HAP-1 (cell line): ENCODE measurements around the gene TNRC6B.

Source experiments
- DNase-seq, 2 experiments: peaks; one replicate each; pipeline ENCODE4 v3.0.0-alpha.2; 2016 to 2020; ENCODE audit warnings: low spot score in 2 of 2
- H3K27me3 ChIP-seq: fragments of 250-450 bp; sonication (Bioruptor Pico); 2 replicates; pipeline ENCODE4 v1.5.1; 2020; ENCODE audit warnings: low read depth, mild to moderate bottlenecking, moderate library complexity
- H3K36me3 ChIP-seq: fragments of 250-450 bp; sonication (Bioruptor Pico); replicated peaks from 2 replicates; pipeline ENCODE4 v1.5.1; 2020; ENCODE audit warnings: mild to moderate bottlenecking
- H3K4me1 ChIP-seq: fragments of 250-450 bp; sonication (Bioruptor Pico); 2 replicates; pipeline ENCODE4 v1.5.1; 2020; ENCODE audit warnings: mild to moderate bottlenecking
- H3K4me3 ChIP-seq: fragments of 250-450 bp; sonication (Bioruptor Pico); 2 replicates; pipeline ENCODE4 v1.5.1; 2020; ENCODE audit warnings: mild to moderate bottlenecking, moderate library complexity
- H3K9me3 ChIP-seq: fragments of 250-450 bp; sonication (Bioruptor Pico); 2 replicates; pipeline ENCODE4 v1.5.1; 2020; ENCODE audit warnings: mild to moderate bottlenecking, moderate library complexity
- in situ Hi-C: fragments of 300-500 bp; cut with MboI; formaldehyde crosslinking; loops from 3 replicates; pipeline ENCODE4 v1.14.3; 2020; ENCODE audit warnings: low sequenced_read_pairs, inconsistent platforms, mixed read lengths

Gene TNRC6B

GRCh38 chr22:40345271-40345670 is 167.5 kb downstream of the TNRC6B start:
- Histone ChIP-seq H3K4me1 (peaks cover 4% of the 10 kb centered on the region; the same call in 1 of the 2 replicates), H3K9me3 (no peaks in the 10 kb centered on the region), H3K27me3 (no peaks in the 10 kb centered on the region), H3K4me3 (peak overlapping the region; percentile 93), H3K36me3 (peaks cover 20% of the 10 kb centered on the region)
- in situ Hi-C loops: loop anchor here (10.0 kb wide), 2 partner anchors 300 to 810 kb away; partner anchors contain the start of gene RPS19BP1
- no peak for DNase-seq

- Histone ChIP-seq H3K4me1 (peaks cover 4% of the 10 kb centered on the region; the same call in 1 of the 2 replicates), H3K36me3 (peaks cover 25% of the 10 kb centered on the region), H3K9me3 (no peaks in the 10 kb centered on the region), H3K4me3 (peak overlapping the region; percentile 93), H3K27me3 (no peaks in the 10 kb centered on the region)
- in situ Hi-C loops: loop anchor here (10.0 kb wide), 2 partner anchors 301 to 811 kb away; partner anchors contain the start of gene RPS19BP1
- peak; percentile 52 to 76 for DNase-seq
These were observed 168.1 kb downstream of the TNRC6B start for GRCh38 chr22:40345815-40346184.

- DNase-seq: peak; percentile 87 to 94
- peak within 1 kb of the TSS; percentile 93 for H3K4me3 ChIP-seq
- no peaks in the 10 kb centered on the region for H3K27me3 ChIP-seq
- H3K4me1 ChIP-seq: peaks cover 4% of the 10 kb centered on the region; the same call in 1 of the 2 replicates
- no peaks in the 10 kb centered on the region for H3K9me3 ChIP-seq
- in situ Hi-C loops: loop anchor here (10.0 kb wide), 2 partner anchors 302 to 812 kb away; partner anchors contain the start of gene RPS19BP1
- H3K36me3 ChIP-seq: peaks cover 32% of the 10 kb centered on the region
These were observed 168.7 kb downstream of the TNRC6B start, which contains the start of gene ADSL for GRCh38 chr22:40346185-40347118. ADSL (plus strand) TSS chr22:40346500; CDS start chr22:40346559, 59 bp downstream.

GRCh38 chr22:40347300-40347699 is 169.6 kb downstream of the TNRC6B start:
- Histone ChIP-seq H3K27me3 (no peaks in the 10 kb centered on the region), H3K4me3 (peak overlapping the region; percentile 93), H3K36me3 (peaks cover 39% of the 10 kb centered on the region), H3K9me3 (no peaks in the 10 kb centered on the region), H3K4me1 (peaks cover 4% of the 10 kb centered on the region; the same call in 1 of the 2 replicates)
- in situ Hi-C loops: loop anchor here (10.0 kb wide), 2 partner anchors 302 to 812 kb away; partner anchors contain the start of gene RPS19BP1
- DNase-seq: no peak

- Histone ChIP-seq H3K4me3 (peak overlapping the region; percentile 93), H3K4me1 (peaks cover 4% of the 10 kb centered on the region; the same call in 1 of the 2 replicates), H3K36me3 (peaks cover 47% of the 10 kb centered on the region), H3K9me3 (no peaks in the 10 kb centered on the region), H3K27me3 (no peaks in the 10 kb centered on the region)
- in situ Hi-C loops: loop anchor here (10.0 kb wide), 2 partner anchors 303 to 813 kb away; partner anchors contain the start of gene RPS19BP1
- DNase-seq: peak; percentile 60 to 66
These were observed 170.4 kb downstream of the TNRC6B start for GRCh38 chr22:40348025-40348658.

GRCh38 chr22:40352763-40353162 is 175.0 kb downstream of the TNRC6B start:
- no peak overlapping the region for H3K4me3 ChIP-seq
- H3K27me3 ChIP-seq: no peaks in the 10 kb centered on the region
- peaks cover 4% of the 10 kb centered on the region; the same call in 1 of the 2 replicates for H3K4me1 ChIP-seq
- in situ Hi-C loops: no loop called here
- H3K9me3 ChIP-seq: no peaks in the 10 kb centered on the region
- DNase-seq: no peak
- peaks cover 84% of the 10 kb centered on the region for H3K36me3 ChIP-seq

- H3K27me3 ChIP-seq: no peaks in the 10 kb centered on the region
- peaks cover 90% of the 10 kb centered on the region for H3K36me3 ChIP-seq
- H3K4me1 ChIP-seq: no peaks in the 10 kb centered on the region
- no peak overlapping the region for H3K4me3 ChIP-seq
- H3K9me3 ChIP-seq: no peaks in the 10 kb centered on the region
- DNase-seq: no peak
- in situ Hi-C loops: no loop called here
These were observed 183.4 kb downstream of the TNRC6B start for GRCh38 chr22:40361100-40361499.

- peaks cover 94% of the 10 kb centered on the region for H3K36me3 ChIP-seq
- in situ Hi-C loops: no loop called here
These were observed 185.3 kb downstream of the TNRC6B start for GRCh38 chr22:40363059-40363458.

GRCh38 chr22:40364431-40364830 is 186.7 kb downstream of the TNRC6B start:
- Histone ChIP-seq H3K36me3 (peaks cover 87% of the 10 kb centered on the region), H3K4me3 (no peak overlapping the region), H3K27me3 (no peaks in the 10 kb centered on the region), H3K4me1 (no peaks in the 10 kb centered on the region), H3K9me3 (no peaks in the 10 kb centered on the region)
- in situ Hi-C loops: no loop called here
- DNase-seq: no peak

More at GRCh38 chr22:40363059-40363458, 185.3 kb downstream of the TNRC6B start:
- H3K27me3 ChIP-seq: no peaks in the 10 kb centered on the region
- H3K9me3 ChIP-seq: no peaks in the 10 kb centered on the region
- DNase-seq: no peak
- no peaks in the 10 kb centered on the region for H3K4me1 ChIP-seq
- H3K4me3 ChIP-seq: no peak overlapping the region

GRCh38 chr22:40366068-40366467 is 188.3 kb downstream of the TNRC6B start:
- in situ Hi-C loops: no loop called here
- no peaks in the 10 kb centered on the region for H3K4me1 ChIP-seq
- no peak overlapping the region for H3K4me3 ChIP-seq
- no peaks in the 10 kb centered on the region for H3K9me3 ChIP-seq
- no peaks in the 10 kb centered on the region for H3K27me3 ChIP-seq
- H3K36me3 ChIP-seq: peaks cover 79% of the 10 kb centered on the region
- DNase-seq: no peak

GRCh38 chr22:40367342-40367741 is 189.6 kb downstream of the TNRC6B start:
- in situ Hi-C loops: no loop called here
- Histone ChIP-seq H3K9me3 (no peaks in the 10 kb centered on the region), H3K36me3 (peaks cover 67% of the 10 kb centered on the region), H3K4me3 (no peak overlapping the region), H3K4me1 (peaks cover under 1% of the 10 kb centered on the region; the same call in 1 of the 2 replicates), H3K27me3 (no peaks in the 10 kb centered on the region)
- DNase-seq: no peak

- Histone ChIP-seq H3K9me3 (no peaks in the 10 kb centered on the region), H3K4me1 (peaks cover 4% of the 10 kb centered on the region; the same call in 1 of the 2 replicates), H3K4me3 (no peak overlapping the region), H3K36me3 (peaks cover 67% of the 10 kb centered on the region), H3K27me3 (no peaks in the 10 kb centered on the region)
- DNase-seq: no peak
- in situ Hi-C loops: no loop called here
These were observed 190.3 kb downstream of the TNRC6B start for GRCh38 chr22:40368016-40368415.

- H3K36me3 ChIP-seq: peaks cover 63% of the 10 kb centered on the region
These were observed 191.1 kb downstream of the TNRC6B start for GRCh38 chr22:40368836-40369235.

More at GRCh38 chr22:40368836-40369235, 191.1 kb downstream of the TNRC6B start:
- Histone ChIP-seq H3K9me3 (no peaks in the 10 kb centered on the region), H3K4me3 (no peak overlapping the region), H3K27me3 (no peaks in the 10 kb centered on the region), H3K4me1 (peaks cover 4% of the 10 kb centered on the region; the same call in 1 of the 2 replicates)
- no peak for DNase-seq
- in situ Hi-C loops: no loop called here
